ENCODE results near the gene JMJD8.

Gene JMJD8

DNA sequence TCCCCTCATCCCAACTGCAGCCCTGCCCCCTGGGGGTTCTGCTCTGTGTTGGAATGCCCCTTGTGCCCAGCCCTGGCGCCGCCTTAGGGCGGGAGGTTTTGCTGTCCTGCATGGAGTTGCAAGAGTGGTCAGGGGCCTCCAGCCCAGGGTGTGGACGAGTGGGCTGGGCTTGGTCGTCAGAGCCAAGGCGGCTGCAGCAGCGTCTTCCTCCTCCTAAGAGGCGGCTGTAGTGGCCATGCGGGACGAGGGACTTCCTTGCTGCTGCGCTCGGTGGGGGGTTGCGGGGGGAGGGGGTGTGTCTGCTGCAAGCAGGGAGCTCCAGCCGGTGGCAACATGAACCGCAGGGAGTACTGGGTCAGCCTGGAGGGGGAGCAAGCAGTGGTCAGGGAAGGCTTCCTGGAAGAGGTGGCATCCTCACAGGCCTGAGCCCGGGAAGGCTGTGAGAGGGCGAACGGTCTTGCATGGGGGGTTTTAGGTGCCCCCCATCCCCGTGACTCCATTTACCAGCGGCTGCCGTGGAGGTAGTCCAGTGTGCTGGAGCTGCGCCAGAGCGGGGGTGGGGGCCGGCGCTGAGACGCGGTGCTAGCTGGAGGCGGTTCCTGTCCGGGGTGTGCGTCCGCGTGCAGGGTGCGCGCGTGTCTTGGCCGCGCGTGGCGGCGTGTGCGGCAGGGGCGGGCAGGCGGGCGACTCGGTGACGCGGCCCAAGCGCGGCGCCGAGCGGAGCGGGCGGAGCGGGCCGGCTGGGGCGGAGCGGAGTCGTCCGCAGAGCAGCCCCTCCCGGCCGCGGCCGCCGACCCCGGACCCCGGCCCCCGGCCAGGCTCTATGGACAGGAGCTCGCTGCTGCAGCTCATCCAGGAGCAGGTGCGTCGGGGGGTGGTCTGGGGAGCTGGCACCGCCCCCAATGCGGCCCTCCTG is 8.9 kb downstream of the JMJD8 start, which contains the start of gene RHBDL1:
Gene RHBDL1, plus strand, starts transcription at position 704 of the 916 bp plus-strand sequence. Its CDS starts 120 bp downstream, at position 824.
- DNase-seq: no peak

DNA sequence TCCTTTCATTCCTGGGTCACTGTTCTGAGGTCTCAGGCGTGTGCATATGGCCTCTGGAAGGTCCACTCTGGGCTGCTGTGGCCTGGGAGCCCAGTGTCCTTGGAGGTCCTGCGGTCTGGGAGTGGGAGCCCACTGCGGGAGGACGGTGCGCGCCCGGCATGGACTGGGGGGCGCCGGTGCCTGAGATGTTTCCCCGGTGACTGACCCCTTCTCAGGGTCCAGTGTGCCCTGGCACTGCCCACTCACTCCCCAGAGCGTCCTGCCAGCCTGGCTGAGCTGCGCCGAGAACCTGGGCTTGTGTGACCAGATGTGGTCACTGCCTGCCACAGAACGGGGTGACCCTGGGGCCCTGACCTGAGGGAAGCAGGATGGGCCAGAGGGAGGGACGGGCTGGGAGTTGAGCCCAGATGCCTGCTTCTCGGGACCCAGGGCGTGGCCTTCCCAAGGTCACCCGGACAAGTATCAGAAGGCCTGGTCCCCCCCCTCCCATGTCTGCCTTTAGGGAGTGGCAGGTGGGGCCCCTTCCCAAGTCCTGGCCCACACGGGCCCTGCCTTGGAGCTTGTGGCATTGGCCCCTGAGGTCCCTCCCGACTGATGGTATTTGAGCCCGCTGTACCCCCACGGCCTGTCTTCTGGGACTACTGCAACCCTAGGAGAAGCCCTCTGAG is 9.8 kb downstream of the JMJD8 start:
- DNase-seq: no peak

DNA sequence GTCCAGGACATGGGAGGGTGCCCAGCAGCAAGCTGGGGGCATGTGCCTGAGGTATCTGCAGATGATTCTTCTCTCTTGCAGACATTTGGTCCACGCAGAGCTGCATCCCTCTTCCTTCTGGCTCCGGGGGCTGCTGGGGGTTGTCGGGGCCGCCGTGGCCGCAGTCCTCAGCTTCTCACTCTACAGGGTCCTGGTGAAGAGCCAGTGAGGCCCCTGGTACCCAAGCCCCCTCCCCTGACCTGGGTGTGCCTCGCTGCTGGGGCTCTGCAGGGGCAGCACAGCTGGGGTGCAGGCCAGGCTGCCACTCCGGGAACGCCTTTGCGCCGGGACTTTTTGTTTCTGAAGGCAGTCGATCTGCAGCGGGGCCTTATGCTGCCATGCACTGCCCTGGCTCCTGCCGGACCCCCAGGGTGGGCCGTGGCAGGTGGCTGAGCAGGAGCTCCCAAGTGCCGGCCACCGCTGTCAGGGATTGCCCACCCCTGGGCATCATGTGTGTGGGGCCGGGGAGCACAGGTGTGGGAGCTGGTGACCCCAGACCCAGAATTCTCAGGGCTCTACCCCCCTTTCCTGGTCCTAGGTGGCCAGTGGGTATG is 10.6 kb downstream of the JMJD8 start:
- DNase-seq: no peak

DNA sequence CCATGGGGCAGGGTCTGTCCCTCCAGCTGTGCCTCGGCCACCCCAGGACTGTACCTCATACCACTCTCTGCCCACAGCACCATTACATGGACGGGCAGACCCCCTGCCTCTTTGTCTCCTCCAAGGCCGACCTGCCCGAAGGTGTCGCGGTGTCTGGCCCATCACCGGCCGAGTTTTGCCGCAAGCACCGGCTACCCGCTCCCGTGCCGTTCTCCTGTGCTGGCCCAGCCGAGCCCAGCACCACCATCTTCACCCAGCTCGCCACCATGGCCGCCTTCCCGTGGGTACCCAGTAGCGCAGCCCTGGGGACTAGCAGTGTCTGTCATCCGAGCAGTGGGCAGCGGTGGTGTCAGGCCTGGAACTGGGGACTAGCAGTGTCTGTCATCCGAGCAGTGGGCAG is 11.3 kb downstream of the JMJD8 start:
- DNase-seq: no peak

DNA sequence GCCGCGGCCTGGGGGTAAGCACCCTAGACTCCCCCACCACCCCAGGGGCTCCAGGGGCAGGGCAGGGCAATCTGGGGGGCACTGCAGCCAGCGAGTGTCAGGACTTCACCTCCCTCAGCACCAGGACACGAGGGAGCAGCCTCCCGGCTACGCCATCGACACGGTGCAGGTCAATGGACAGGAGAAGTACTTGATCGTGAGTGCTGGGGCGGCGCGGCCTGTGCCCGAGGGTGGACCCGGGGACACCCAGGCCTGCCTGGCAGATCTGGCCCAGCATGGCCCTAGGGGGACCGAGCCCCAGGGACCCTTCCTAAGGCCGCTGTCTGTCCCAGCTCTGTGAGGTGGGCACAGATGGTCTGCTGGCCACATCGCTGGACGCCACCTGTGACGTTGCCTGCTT is 11.8 kb downstream of the JMJD8 start:
- DNase-seq: no peak

DNA sequence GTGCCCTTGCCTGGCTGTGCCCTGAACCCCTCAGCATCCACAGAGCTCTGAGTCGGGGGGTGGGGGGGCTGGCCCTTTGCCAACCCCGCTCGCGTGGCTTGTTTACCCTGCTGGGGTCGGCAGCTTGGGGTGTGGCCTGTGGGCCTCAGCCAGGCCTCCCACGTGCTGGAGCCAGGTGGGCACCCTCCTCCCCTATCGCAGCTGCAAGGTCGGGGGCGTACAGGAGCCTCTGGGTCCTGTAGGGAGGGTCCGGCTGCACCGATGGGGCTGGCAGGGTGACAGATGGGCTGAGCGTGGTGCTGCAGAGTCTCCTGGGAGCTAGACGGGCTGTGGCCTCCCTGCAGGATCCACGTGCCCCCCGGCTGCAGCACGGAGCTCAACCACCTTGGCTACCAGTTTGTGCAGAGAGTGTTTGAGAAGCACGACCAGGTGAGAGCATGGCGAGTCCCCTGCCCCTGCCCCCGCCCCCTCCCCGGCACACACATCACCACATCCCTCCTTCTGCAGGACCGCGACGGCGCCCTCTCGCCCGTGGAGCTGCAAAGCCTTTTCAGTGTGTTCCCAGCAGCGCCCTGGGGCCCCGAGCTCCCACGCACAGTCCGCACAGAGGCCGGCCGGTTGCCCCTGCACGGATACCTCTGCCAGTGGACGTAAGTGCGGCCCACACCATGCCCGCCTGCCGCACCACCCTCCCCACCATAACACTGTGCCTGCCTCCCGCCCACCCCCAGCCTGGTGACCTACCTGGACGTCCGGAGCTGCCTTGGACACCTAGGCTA is 12.6 kb downstream of the JMJD8 start:
- no peak for DNase-seq

DNA sequence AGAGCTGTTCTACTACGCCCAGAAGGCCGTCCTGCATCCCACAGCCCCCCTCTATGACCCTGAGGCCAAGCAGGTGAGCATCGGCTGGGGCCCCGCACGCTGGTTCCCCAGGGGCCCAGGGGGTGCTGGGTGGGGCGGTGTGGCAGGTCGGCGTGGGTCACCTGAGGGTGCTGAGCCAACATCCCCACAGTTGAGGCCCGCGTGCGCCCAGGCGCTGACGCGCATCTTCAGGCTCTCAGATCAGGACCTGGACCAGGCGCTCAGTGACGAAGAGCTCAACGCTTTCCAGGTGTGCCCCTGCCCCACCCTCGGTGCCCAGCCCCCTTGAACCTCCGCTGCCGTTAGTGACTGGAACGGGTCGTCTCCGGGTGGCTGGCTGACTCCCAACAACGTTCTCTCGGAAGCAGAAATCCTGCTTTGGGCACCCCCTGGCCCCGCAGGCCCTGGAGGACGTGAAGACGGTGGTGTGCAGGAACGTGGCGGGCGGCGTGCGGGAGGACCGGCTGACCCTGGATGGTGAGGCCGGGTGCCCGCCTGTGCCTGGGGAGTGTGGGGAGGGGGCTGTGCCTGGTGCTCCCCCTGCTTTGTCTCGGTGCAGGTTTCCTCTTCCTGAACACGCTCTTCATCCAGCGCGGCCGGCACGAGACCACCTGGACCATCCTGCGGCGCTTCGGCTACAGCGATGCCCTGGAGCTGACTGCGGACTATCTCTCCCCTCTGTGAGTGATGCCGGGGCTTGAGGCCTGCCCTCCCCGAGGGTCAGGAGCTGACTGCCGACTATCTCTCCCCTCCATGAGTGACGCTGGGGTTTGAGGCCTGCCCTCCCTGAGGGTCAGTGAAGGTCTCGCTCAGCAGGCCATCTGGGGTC is 13.4 kb downstream of the JMJD8 start:
- no peak for DNase-seq

DNA sequence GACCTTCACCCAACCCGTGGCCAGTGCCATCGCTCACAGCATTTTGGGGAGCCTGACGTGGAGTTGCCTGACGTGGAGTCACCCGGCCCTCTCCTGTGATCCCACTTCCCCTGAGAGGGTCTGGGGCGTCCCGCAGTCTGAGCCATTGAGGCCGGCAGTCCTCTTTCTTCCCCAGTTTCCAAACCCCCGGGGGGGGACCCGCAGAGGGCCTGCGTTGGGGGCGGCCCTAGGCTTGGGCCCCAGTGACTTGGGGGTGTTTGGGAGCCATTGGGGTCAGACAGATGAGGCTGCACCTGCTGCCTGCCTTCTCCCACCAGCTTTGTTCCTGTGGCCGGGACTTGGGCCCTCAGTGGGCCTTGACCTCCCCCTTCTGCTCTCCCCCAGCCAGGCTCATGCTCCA is 14.5 kb downstream of the JMJD8 start:
- DNase-seq: no peak

DNA sequence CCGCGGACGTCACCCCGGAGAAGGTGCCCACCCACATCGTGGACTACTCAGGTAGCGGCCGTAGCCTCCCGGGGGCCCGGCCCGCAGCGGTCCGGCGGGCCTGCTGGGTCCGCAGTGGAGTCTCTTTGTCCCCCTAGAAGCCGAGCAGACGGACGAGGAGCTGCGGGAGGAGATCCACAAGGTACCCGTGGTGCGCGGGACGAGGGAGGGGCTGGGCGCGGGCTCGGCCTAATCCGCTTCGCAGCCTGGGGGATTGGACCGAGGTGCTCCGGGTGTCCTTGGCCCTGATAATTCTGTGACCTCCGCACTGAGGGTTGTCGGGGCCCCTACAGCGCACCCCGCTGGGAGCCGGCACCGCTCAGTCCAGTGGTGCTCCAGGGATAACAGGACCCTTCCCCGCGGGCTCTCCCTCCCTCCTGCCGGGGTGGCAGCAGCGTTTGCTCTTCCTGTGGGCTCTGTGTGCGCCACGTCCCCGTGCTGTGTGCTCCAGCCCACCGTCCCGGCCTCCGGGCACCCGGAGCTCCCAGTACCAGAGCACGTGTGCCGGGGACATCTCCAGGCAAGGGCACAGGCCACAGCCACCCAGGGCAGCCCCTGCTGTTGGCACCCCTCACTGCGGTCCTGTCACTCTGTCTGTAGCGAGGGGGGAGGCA is 15.5 kb downstream of the JMJD8 start:
- DNase-seq: no peak

DNA sequence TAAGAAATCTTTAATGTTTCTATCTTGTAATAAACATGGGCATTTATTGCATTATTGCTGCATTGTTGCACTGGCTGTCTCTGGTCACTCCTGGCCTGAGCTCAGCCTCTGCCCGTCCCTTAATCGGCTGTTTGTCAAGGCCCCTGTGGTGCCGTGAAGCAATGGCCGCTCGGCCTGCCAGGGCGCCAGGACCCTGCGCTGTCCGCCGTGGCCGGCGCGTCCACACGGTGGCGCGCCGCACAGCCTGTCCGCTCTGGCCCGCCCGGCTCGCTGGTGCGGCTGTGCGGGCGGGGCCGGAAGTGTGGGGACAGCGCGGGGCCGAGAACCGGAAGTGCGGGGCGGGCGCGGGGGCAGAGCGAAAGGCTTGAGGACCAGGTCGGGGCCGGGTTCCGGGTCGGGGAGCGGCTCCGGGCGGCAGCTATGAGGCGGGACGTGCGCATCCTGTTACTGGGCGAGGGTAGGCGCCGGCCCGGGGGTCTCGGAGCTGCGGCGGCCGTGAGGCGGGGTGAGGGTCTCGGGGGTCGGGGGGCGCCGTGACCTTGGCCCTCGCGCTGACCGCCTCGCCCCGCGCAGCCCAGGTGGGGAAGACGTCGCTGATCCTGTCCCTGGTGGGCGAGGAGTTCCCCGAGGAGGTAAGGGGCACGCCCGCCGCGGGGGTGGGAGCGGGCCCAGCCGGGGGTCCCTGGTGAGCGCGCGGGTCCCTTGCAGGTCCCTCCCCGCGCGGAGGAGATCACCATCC is 16.2 kb downstream of the JMJD8 start, which contains the start of gene RHOT2:
Gene RHOT2, plus strand, starts transcription at position 353 of the 739 bp plus-strand sequence. Its CDS starts 68 bp downstream, at position 421.
- DNase-seq: peak; percentile 20

DNA sequence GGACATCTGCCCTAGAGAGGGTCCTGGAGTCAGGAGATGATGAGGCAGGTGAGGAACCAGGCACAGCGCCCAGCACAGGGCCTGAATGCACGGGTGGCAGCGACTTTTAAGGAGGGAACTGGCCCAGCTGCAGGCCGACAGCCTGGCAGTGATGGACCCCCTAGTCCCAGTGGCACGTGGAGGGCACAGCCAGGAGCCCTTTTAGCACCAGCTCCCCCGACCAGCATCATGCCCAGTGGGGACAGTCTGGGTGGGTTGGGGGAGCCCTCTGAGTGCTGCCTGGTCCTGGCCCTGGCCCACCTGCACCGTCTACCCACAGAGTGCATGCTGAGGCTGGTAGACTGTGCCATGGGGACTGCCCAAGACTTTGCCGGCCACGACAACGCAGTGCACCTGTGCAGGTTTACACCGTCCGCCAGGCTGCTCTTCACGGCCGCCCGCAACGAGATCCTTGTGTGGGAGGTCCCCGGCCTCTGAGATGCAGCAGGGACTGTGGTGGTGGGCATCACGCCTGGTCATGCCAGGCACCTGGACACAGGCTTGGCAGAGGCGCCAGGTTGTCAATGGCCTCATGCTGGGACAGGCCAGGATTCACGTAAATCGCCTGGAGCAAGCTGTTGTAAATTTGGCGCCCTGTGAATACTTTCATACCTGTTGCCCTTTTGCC is 16.9 kb downstream of the JMJD8 start:
- no peak for DNase-seq

DNA sequence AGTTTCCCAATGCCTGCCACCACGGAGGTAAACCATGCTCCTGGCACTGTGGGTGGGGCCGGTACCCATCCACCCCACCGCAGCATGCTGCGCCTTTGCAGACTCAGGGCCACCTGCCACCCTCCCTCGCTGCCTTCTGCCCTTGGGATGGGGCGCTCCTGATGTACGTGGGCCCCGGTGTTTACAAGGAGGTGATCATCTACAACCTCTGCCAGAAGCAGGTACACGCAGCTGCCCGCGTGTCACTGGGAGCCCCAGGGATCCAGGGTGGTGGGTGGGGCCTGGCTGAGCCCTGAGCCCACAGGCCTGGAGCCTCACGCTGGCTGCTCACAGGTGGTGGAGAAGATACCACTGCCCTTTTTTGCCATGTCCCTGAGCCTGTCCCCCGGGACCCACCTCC is 17.6 kb downstream of the JMJD8 start:
- no peak for DNase-seq

DNA sequence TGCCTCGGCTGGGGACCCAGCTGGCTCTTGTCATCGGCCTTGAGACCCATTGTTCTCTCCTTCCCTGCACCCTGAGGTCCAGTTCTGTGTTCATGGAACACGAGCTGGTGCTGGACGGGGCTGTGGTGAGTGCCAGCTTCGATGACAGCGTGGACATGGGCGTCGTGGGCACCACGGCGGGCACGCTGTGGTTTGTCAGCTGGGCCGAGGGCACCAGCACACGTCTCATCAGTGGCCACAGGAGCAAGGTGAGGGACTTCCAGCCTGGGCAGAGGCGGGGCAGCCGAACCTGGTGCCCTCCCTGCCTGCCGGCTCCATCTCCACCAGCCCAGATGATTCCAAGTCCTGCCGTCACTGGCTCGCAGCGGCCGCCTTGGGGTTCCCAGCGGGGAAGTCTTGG is 21.5 kb downstream of the JMJD8 start:
- DNase-seq: no peak

DNA sequence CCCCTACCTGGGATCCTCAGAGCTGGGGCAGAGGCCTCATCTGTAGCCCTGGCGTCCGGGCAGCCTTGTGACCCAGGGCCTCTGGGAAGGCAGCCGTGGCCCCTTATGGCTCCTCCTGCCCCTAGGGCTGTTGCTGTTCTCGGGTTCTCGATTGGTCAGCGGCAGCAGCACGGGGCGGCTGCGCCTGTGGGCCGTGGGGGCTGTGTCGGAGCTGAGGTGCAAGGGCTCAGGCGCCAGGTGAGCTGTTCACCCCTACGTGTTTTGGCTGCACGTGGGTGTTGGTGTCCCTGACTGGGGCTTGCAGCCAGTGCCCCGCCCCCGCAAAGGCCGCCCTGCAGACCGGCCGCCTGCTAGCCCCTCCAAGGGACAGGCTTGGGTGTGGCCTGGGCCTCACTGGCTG is 22.0 kb downstream of the JMJD8 start:
- no peak for DNase-seq

DNA sequence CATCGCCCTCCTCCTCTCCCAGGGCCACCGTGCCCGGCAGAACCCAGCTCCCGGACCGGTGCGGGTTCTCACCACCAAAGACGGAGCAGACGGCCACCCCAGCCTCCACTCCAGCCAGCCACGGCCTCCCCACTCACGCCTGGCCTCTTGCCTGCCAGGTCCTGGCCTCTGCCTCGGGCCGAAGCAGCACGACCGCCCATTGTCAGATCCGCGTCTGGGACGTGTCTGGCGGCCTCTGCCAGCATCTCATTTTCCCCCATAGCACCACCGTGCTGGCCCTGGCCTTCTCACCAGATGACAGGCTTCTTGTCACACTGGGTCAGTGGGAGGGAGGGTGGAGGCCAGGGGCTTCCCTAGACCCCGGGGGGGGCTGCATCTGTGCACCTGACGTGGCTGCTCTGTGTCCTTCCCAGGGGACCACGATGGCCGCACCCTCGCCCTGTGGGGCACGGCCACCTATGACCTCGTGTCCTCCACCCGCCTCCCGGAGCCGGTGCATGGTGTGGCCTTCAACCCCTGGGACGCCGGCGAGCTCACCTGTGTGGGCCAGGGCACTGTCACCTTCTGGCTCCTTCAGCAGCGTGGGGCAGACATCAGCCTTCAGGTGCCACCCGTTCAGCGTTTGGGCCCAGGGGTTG is 22.8 kb downstream of the JMJD8 start:
- DNase-seq: no peak

DNA sequence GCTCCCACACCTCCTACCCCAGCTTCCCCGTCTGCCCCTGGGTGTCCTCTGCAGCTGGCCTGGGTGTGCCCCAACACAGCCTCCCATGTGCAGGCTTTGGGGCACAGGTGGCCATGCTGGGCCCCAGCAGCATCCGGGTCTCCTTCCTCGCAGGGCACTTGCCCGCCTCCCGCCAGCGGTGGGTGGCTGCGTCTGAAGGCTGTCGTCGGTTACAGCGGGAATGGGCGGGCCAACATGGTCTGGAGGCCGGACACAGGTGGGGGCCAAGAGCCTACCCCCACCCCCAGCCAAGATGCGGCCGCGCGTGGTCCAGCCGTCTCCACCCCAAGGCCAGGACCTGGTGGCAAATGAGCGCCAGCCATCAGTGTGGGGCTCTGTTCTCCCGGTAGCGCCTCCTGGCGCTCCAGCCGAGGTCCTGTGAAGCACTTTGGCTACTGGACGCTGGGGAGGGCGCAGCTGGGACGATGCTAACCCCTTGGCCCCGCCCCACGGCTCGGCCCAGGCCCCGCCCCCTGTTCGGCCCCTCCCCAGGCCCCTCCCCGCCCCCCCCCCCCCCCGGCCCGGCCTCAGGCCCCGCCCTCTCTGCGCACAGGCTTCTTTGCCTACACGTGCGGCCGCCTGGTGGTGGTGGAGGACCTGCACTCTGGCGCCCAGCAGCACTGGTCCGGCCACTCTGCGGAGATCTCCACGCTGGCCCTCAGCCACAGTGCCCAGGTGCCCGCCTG is 23.5 kb downstream of the JMJD8 start:
- DNase-seq: peak; percentile 15

DNA sequence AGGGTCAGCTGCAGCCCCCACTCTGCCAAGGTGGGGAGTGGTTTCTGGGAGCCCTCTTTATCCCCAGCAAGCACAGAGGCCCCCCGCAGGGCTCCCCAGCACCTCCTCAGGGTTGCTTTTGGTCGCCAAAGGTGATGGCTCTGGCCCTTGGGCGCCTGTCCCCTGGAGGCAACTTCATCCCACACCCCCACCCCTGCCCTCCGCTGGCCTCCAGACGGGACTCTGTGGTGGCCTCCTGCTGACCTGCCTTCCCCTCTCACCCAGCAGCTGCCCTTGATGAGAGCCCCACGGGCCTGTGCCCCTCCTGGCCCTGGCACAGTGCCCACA is 24.0 kb downstream of the JMJD8 start:
- no peak for DNase-seq

DNA sequence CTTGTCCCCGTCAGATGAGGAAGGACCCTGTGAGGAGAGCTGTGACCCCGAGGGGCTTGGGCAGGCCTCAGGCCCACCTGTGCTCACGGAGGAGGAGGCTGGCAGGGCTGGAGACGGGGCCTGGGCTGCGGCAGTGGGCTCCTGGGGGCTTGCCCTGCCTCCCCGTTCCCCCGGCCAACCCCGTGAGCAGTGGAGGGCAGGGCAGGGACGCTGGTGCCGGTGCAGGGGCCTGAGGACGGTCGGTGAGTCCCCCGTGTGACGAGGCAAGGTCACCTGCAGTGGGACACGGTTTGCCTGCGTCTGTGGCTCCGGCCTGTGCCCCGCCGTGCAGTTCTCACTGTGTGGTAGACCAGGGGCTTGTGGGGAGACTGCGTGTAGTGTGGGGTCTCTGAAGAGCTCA is 24.5 kb downstream of the JMJD8 start:
- no peak for DNase-seq
